ENCODE results near the gene KIRREL2. TPM values are rescaled to one million over a fixed set of nuclear protein-coding genes. Genes with fewer than 3 reads are reported as not detected.
A peak's percentile ranks its signal among the peaks of the same experiment; 100 is the strongest.

The KIRREL2 gene
- total RNA-seq, 1 donor from 2014 or later = 100.0 TPM

- peaks cover 15% of the 10 kb centered on the region for H3K27me3 Mint-ChIP-seq
- peaks cover 39% of the 10 kb centered on the region for H3K4me1 Mint-ChIP-seq (ENCODE audit: low read depth)
Measured at GRCh38 chr19:35860436-35860817, 3.7 kb downstream of the KIRREL2 start.

GRCh38 chr19:35860818-35861639 is 4.3 kb downstream of the KIRREL2 start:
- Mint-ChIP-seq H3K27me3 (peaks cover 17% of the 10 kb centered on the region), H3K4me3 (ENCODE audit: low read depth) (peak overlapping the region; percentile 71), H3K36me3 (ENCODE audit: insufficient read depth) (peaks cover 25% of the 10 kb centered on the region), H3K27ac (peak overlapping the region; percentile 90), H3K9me3 (ENCODE audit: low read depth) (no peaks in the 10 kb centered on the region), H3K4me1 (ENCODE audit: low read depth) (peaks cover 35% of the 10 kb centered on the region)
- TF ChIP-seq CTCF (IDR thresholded peaks at IDR 0.05; ENCODE audit: unreplicated experiment) = no peak
- DNase-seq (ENCODE audit: low spot score, unreplicated experiment) = peak; percentile 77

More at GRCh38 chr19:35860436-35860817, 3.7 kb downstream of the KIRREL2 start:
- Mint-ChIP-seq H3K27ac (no peak overlapping the region), H3K36me3 (ENCODE audit: insufficient read depth) (peaks cover 19% of the 10 kb centered on the region), H3K4me3 (ENCODE audit: low read depth) (peak overlapping the region; percentile 71), H3K9me3 (ENCODE audit: low read depth) (no peaks in the 10 kb centered on the region)
- TF ChIP-seq CTCF (IDR thresholded peaks at IDR 0.05; ENCODE audit: unreplicated experiment) = no peak
- no peak for DNase-seq (ENCODE audit: low spot score, unreplicated experiment)

GRCh38 chr19:35861640-35862160 is 5.0 kb downstream of the KIRREL2 start:
- TF ChIP-seq CTCF (IDR thresholded peaks at IDR 0.05; ENCODE audit: unreplicated experiment) = no peak
- peaks cover 29% of the 10 kb centered on the region for H3K36me3 Mint-ChIP-seq (ENCODE audit: insufficient read depth)
- peaks cover 35% of the 10 kb centered on the region for H3K4me1 Mint-ChIP-seq (ENCODE audit: low read depth)
- peaks cover 20% of the 10 kb centered on the region for H3K27me3 Mint-ChIP-seq
- H3K9me3 Mint-ChIP-seq (ENCODE audit: low read depth) = no peaks in the 10 kb centered on the region
- H3K4me3 Mint-ChIP-seq (ENCODE audit: low read depth) = peak overlapping the region; percentile 71
- no peak for DNase-seq (ENCODE audit: low spot score, unreplicated experiment)
- H3K27ac Mint-ChIP-seq = peak overlapping the region; percentile 90

- Mint-ChIP-seq H3K27me3 (peaks cover 20% of the 10 kb centered on the region), H3K4me1 (ENCODE audit: low read depth) (peaks cover 31% of the 10 kb centered on the region), H3K27ac (no peak overlapping the region), H3K36me3 (ENCODE audit: insufficient read depth) (peaks cover 32% of the 10 kb centered on the region), H3K9me3 (ENCODE audit: low read depth) (no peaks in the 10 kb centered on the region), H3K4me3 (ENCODE audit: low read depth) (no peak overlapping the region)
- no peak for TF ChIP-seq CTCF (IDR thresholded peaks at IDR 0.05; ENCODE audit: unreplicated experiment)
- no peak for DNase-seq (ENCODE audit: low spot score, unreplicated experiment)
Measured at GRCh38 chr19:35862528-35862927, 5.8 kb downstream of the KIRREL2 start.

GRCh38 chr19:35863018-35863417 is 6.3 kb downstream of the KIRREL2 start:
- Mint-ChIP-seq H3K4me3 (ENCODE audit: low read depth) (no peak overlapping the region), H3K9me3 (ENCODE audit: low read depth) (no peaks in the 10 kb centered on the region), H3K27ac (no peak overlapping the region), H3K27me3 (peaks cover 16% of the 10 kb centered on the region), H3K4me1 (ENCODE audit: low read depth) (peaks cover 29% of the 10 kb centered on the region), H3K36me3 (ENCODE audit: insufficient read depth) (peaks cover 30% of the 10 kb centered on the region)
- DNase-seq (ENCODE audit: low spot score, unreplicated experiment) = no peak
- no peak for TF ChIP-seq CTCF (IDR thresholded peaks at IDR 0.05; ENCODE audit: unreplicated experiment)
